OCI-LY3 (cell line): ENCODE results near the gene CNOT9.

Source experiments
- H2AFZ ChIP-seq: fragments of 200-600, 300-600 bp; shearing (Covaris generic); 2 replicates; pipeline ENCODE4 v1.6.0; 2014; ENCODE audit warnings: antibody characterized with exemption, low read depth, low read length
- H3K27ac ChIP-seq: fragments of 200-600, 300-600 bp; sonication (generic); 2 replicates; pipeline ENCODE4 v1.5.1; 2014; ENCODE audit warnings: mild to moderate bottlenecking, low read length, moderate library complexity, mixed read lengths
- H3K27me3 ChIP-seq: fragments of 200-600, 300-600 bp; sonication (generic); 2 replicates; pipeline ENCODE4 v1.6.1; 2014; ENCODE audit warnings: low read depth, low read length, mixed read lengths
- H3K36me3 ChIP-seq: fragments of 200-600, 300-600 bp; sonication (generic); replicated peaks from 2 replicates; pipeline ENCODE3; 2014; ENCODE audit warnings: low read depth, low read length, mixed read lengths
- H3K4me1 ChIP-seq: fragments of 300-600, 200-600 bp; sonication (generic); 2 replicates; pipeline ENCODE4 v1.6.1; 2014; ENCODE audit warnings: low read length, mixed read lengths
- H3K4me2 ChIP-seq: fragments of 200-600, 300-600 bp; sonication (generic); 2 replicates; pipeline ENCODE4 v1.6.1; 2014; ENCODE audit warnings: low read length, mixed read lengths
- H3K4me3 ChIP-seq: fragments of 300-600, 200-600 bp; sonication (generic); 2 replicates; pipeline ENCODE4 v1.5.1; 2014; ENCODE audit warnings: antibody characterized with exemption, mild to moderate bottlenecking, low read length, moderate library complexity
- H3K79me2 ChIP-seq: fragments of 300-600, 200-600 bp; shearing (Covaris generic); 2 replicates; pipeline ENCODE4 v1.6.1; 2014; ENCODE audit warnings: mild to moderate bottlenecking, low read length, mixed read lengths
- H3K9ac ChIP-seq: fragments of 300-600, 200-600 bp; shearing (Covaris generic); 2 replicates; pipeline ENCODE4 v1.6.0; 2014; ENCODE audit warnings: mild to moderate bottlenecking, low read length, moderate library complexity
- H3K9me3 ChIP-seq: fragments of 200-600, 300-600 bp; shearing (Covaris generic); 2 replicates; pipeline ENCODE4 v1.6.1; 2014; ENCODE audit warnings: low read length, mixed read lengths; ENCODE audit not compliant: insufficient read depth
- H4K20me1 ChIP-seq: fragments of 200-600, 300-600 bp; sonication (generic); 2 replicates; pipeline ENCODE4 v1.6.1; 2016; ENCODE audit warnings: low read length, mixed read lengths; ENCODE audit not compliant: insufficient read depth
- CTCF ChIP-seq: fragments of 200-600, 300-600 bp; sonication (generic); IDR thresholded peaks from 2 replicates; pipeline ENCODE4 v1.5.1; 2014; ENCODE audit warnings: antibody characterized with exemption, low read length, low read depth
- EZH2phosphoT487 ChIP-seq: fragments of 200-600 bp; shearing (Covaris generic); IDR thresholded peaks from 2 replicates; pipeline ENCODE4 v1.6.1; 2018; ENCODE audit warnings: antibody characterized with exemption, mixed run types, low read depth

CNOT9 gene

GRCh38 chr2:218529990-218530389 is 38.6 kb upstream of the CNOT9 start:
- H4K20me1 ChIP-seq = no peaks in the 10 kb centered on the region
- no peaks in the 10 kb centered on the region for H3K9me3 ChIP-seq
- H3K4me2 ChIP-seq = no peak overlapping the region
- no peak overlapping the region for H3K27ac ChIP-seq
- H3K36me3 ChIP-seq = peaks cover 31% of the 10 kb centered on the region
- no peak overlapping the region for H3K4me3 ChIP-seq
- no peaks in the 10 kb centered on the region for H3K79me2 ChIP-seq
- H3K4me1 ChIP-seq = no peaks in the 10 kb centered on the region
- no peak overlapping the region for H3K9ac ChIP-seq
- TF ChIP-seq EZH2phosphoT487 (no peak), CTCF (no peak)
- H3K27me3 ChIP-seq = no peaks in the 10 kb centered on the region
- H2AFZ ChIP-seq = no peak overlapping the region

GRCh38 chr2:218536804-218537494 is 31.7 kb upstream of the CNOT9 start:
- no peak overlapping the region for H3K9ac ChIP-seq
- H3K4me3 ChIP-seq = no peak overlapping the region
- peaks cover 9% of the 10 kb centered on the region for H3K36me3 ChIP-seq
- no peak overlapping the region for H3K4me2 ChIP-seq
- H2AFZ ChIP-seq = no peak overlapping the region
- H4K20me1 ChIP-seq = no peaks in the 10 kb centered on the region
- no peak for TF ChIP-seq EZH2phosphoT487
- no peak for TF ChIP-seq CTCF
- no peaks in the 10 kb centered on the region for H3K9me3 ChIP-seq
- no peak overlapping the region for H3K27ac ChIP-seq
- no peaks in the 10 kb centered on the region for H3K27me3 ChIP-seq
- no peaks in the 10 kb centered on the region for H3K4me1 ChIP-seq
- H3K79me2 ChIP-seq = no peaks in the 10 kb centered on the region

- no peak overlapping the region for H3K4me2 ChIP-seq
- H3K27ac ChIP-seq = no peak overlapping the region
- peaks cover 14% of the 10 kb centered on the region for H3K36me3 ChIP-seq
- H3K27me3 ChIP-seq = no peaks in the 10 kb centered on the region
- H3K4me1 ChIP-seq = no peaks in the 10 kb centered on the region
- no peak overlapping the region for H3K9ac ChIP-seq
- H3K4me3 ChIP-seq = no peak overlapping the region
- no peak overlapping the region for H2AFZ ChIP-seq
- H4K20me1 ChIP-seq = no peaks in the 10 kb centered on the region
- TF ChIP-seq CTCF (no peak), EZH2phosphoT487 (no peak)
- no peaks in the 10 kb centered on the region for H3K9me3 ChIP-seq
- no peaks in the 10 kb centered on the region for H3K79me2 ChIP-seq
Observed at GRCh38 chr2:218540015-218540414, 28.6 kb upstream of the CNOT9 start.

DNA sequence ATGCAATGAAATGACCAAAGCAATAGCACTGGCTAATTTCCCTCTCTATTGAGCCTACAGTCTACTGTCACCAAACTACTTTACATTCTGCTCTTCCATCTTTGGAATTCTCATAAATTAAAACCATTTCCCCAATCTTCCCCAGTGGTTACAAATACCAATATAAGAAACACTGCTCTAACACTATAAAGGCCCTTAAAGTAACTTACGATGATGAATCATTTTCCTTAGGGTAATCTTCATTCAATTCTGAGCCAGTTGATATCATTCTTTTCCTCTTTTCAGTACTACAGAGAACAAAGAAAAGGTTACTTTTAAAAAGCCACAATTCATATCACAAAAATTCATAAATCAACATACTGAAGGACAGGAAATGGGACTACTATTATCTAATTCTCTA is 22.6 kb upstream of the CNOT9 start:
- Histone ChIP-seq H3K79me2 (no peaks in the 10 kb centered on the region), H3K36me3 (peaks cover 38% of the 10 kb centered on the region), H2AFZ (no peak overlapping the region), H3K4me1 (peaks cover 6% of the 10 kb centered on the region), H3K9ac (no peak overlapping the region), H3K9me3 (no peaks in the 10 kb centered on the region), H4K20me1 (0 out of 2 replicates have a peak, but pooled peaks cover 6% of the 10 kb centered on the region), H3K27me3 (no peaks in the 10 kb centered on the region), H3K4me3 (no peak overlapping the region), H3K27ac (no peak overlapping the region), H3K4me2 (no peak overlapping the region)
- TF ChIP-seq EZH2phosphoT487 = no peak
- no peak for TF ChIP-seq CTCF
